GM12878 (cell line): ENCODE data around the gene ECI1. TPM values are rescaled to one million over a fixed set of nuclear protein-coding genes. Genes with fewer than 3 reads are reported as not detected.

Experiments
- ATAC-seq: fragments of 200-7000 bp; cut with Tn5 transposase; 3 replicates; pipeline ENCODE4 v1.9.1; 2020; ENCODE audit warnings: mild to moderate bottlenecking, moderate library complexity
- BruUV-seq: library from RNA; stranded (reverse); fragments of 400-500 nt; replicated peaks from 2 replicates; lab custom pipeline; 2021; lab: Mats Ljungman, UMichigan
- CTCF ChIA-PET: fragments of 300-600 bp; sonication (Branson Sonifier 250); formaldehyde crosslinking; extraction: SDS; loops from one replicate; lab custom pipeline; 2021; ENCODE audit warnings: inconsistent platforms; lab: Yijun Ruan, JAX
- POLR2A ChIA-PET: fragments of 350-600 bp; formaldehyde crosslinking; extraction: SDS; loops from one replicate; lab custom pipeline; 2021; ENCODE audit warnings: inconsistent platforms; lab: Charles Lee
- RAD21 ChIA-PET: fragments of 300-600 bp; sonication (Branson Sonifier 250); formaldehyde crosslinking; loops from one replicate; lab custom pipeline; 2023; ENCODE audit warnings: antibody characterized with exemption; ENCODE audit not compliant: unreplicated experiment; lab: Charles Lee
- SMC1A ChIA-PET: fragments of 300-600 bp; sonication (Branson Sonifier 250); formaldehyde crosslinking; loops from one replicate; lab custom pipeline; 2023; ENCODE audit not compliant: unreplicated experiment, uncharacterized antibody; lab: Charles Lee
- DNase-seq: peaks from one replicate; pipeline ENCODE4 v3.0.0-alpha.2; 2011; ENCODE audit warnings: low read depth, low spot score
- FAIRE-seq: peaks from 3 replicates; lab custom pipeline; 2011; peaks lifted over from hg19 to GRCh38; lab: Jason Lieb, UNC
- H2AFZ ChIP-seq: 2 replicates; pipeline ENCODE4 v1.6.0; 2011; ENCODE audit warnings: low read depth, low read length, control low read depth; ENCODE audit not compliant: control insufficient read depth
- H3K27ac ChIP-seq: 2 replicates; pipeline ENCODE4 v1.5.1; 2011; ENCODE audit warnings: control low read depth; ENCODE audit not compliant: control insufficient read depth, insufficient read depth
- H3K27me3 ChIP-seq, 2 experiments: replicated peaks in 1 of 2; 2 replicates each; pipeline versions ENCODE4 v1.6.0 to v1.6.1; 2011; ENCODE audit warnings: low read length in 1 of 2; ENCODE audit not compliant: control insufficient read depth in 2 of 2, insufficient read depth in 2 of 2
- H3K36me3 ChIP-seq, 2 experiments: 2 replicates each; pipeline ENCODE4 v1.5.1; 2011; ENCODE audit warnings: low read length in 1 of 2; ENCODE audit not compliant: control insufficient read depth in 2 of 2, insufficient read depth in 2 of 2
- H3K4me1 ChIP-seq: 2 replicates; pipeline ENCODE4 v1.6.1; 2011; ENCODE audit warnings: mild to moderate bottlenecking, low read length, moderate library complexity, mixed read lengths; ENCODE audit not compliant: control insufficient read depth, insufficient read depth
- H3K4me2 ChIP-seq: 2 replicates; pipeline ENCODE4 v1.6.0; 2011; ENCODE audit warnings: control low read depth; ENCODE audit not compliant: control insufficient read depth, insufficient read depth
- H3K4me3 ChIP-seq: fragments of 200-600 bp; sonication (generic); 2 replicates; pipeline ENCODE4 v1.5.1; 2016
- H3K79me2 ChIP-seq: 2 replicates; pipeline ENCODE4 v1.6.0; 2011; ENCODE audit warnings: low read length; ENCODE audit not compliant: control insufficient read depth, insufficient read depth
- H3K9ac ChIP-seq: 2 replicates; pipeline ENCODE4 v1.8.0; 2011; ENCODE audit warnings: low read length, control low read depth, mixed read lengths; ENCODE audit not compliant: control insufficient read depth, insufficient read depth
- H3K9me3 ChIP-seq: replicated peaks from 3 replicates; pipeline ENCODE4 v1.5.1; 2011; ENCODE audit warnings: mild to moderate bottlenecking, low read length; ENCODE audit not compliant: control insufficient read depth, insufficient read depth
- H4K20me1 ChIP-seq: 2 replicates; pipeline ENCODE4 v1.6.0; 2011; ENCODE audit not compliant: control insufficient read depth, insufficient read depth
- CTCF ChIP-seq, 3 experiments: IDR thresholded peaks in 2 of 3; conservative IDR thresholded peaks in 1 of 3; 2 replicates each; pipeline ENCODE4 v1.5.1; 2011; ENCODE audit warnings: low read depth in 3 of 3, low read length in 3 of 3, mild to moderate bottlenecking in 3 of 3, control low read depth in 2 of 3, moderate library complexity in 2 of 3, inconsistent platforms in 1 of 3, mixed read lengths in 1 of 3; ENCODE audit not compliant: control insufficient read depth in 2 of 3, insufficient read depth in 1 of 3; ENCODE audit errors: extremely low read depth in 1 of 3
- KDM1A ChIP-seq: fragments of 200-600 bp; sonication (generic); IDR thresholded peaks from 2 replicates; pipeline ENCODE4 v1.6.1; 2016; ENCODE audit warnings: borderline replicate concordance
- NFXL1 ChIP-seq: fragments of 450-650 bp; IDR thresholded peaks from 2 replicates; pipeline ENCODE4 v1.6.1; 2017; ENCODE audit warnings: antibody characterized with exemption, mild to moderate bottlenecking, borderline replicate concordance
- RAD21 ChIP-seq: IDR thresholded peaks from 2 replicates; pipeline ENCODE4 v1.6.1; 2011; ENCODE audit warnings: mild to moderate bottlenecking, low read depth, low read length, moderate library complexity; ENCODE audit not compliant: insufficient read depth
- RUNX3 ChIP-seq: IDR thresholded peaks from 2 replicates; pipeline ENCODE4 v1.6.1; 2012; ENCODE audit warnings: low read length, inconsistent platforms
- SMC3 ChIP-seq: IDR thresholded peaks from 2 replicates; pipeline ENCODE4 v1.6.1; 2011; ENCODE audit warnings: low read length, improper control_type of control experiment, borderline replicate concordance
- WGBS: methylation state at CpG from one replicate; pipeline ENCODE4 v1.1.6; 2016; ENCODE audit warnings: low lambda C conversion rate; ENCODE audit not compliant: insufficient replicate concordance, insufficient coverage; ENCODE audit errors: missing lambda C conversion rate; 5-methylcytosine and 5-hydroxymethylcytosine counted together
- in situ Hi-C: fragments of 300-500 bp; cut with MboI; formaldehyde crosslinking; loops from 9 replicates; pipeline ENCODE4 v1.14.3; 2018; ENCODE audit warnings: mixed read lengths
- intact Hi-C: fragments of 100-400 bp; cut with micrococcal nuclease; formaldehyde crosslinking; loops from one replicate; pipeline ENCODE4 v1.14.2; 2022; ENCODE audit not compliant: unreplicated experiment
- polyA plus RNA-seq, 11 experiments: library from polyadenylated mRNA; depleted of rRNA in 4 of 11; unstranded in 6 of 11; stranded (reverse) in 5 of 11; fragments of >200 nt; fragmentation: Nextera tagmentation in 4 of 11; fragmentation: Illumina TruSeq in 1 of 11; extraction: Ambion mirVana in 4 of 11; extraction: Trizol in 1 of 11; gene quantifications; 1 replicate in 1 of 11; 2 replicates in 10 of 11; pipeline versions ENCODE4 v1.2.1 to v1.2.3, GENCODE V29; 2011 to 2016; ENCODE audit warnings: inconsistent platforms in 2 of 11, missing spikeins in 2 of 11, low read depth in 1 of 11
- total RNA-seq, 4 experiments: library from RNA; depleted of rRNA in 3 of 4; stranded (reverse); fragments of >200 nt in 3 of 4; fragmentation: Illumina TruSeq in 1 of 4; extraction: Trizol in 1 of 4; gene quantifications; 2 replicates each; pipeline versions ENCODE4 v1.2.1 to v1.2.3, GENCODE V29; 2013 to 2021

The ECI1 gene
- total and polyA plus RNA-seq, 10 of the 15 experiments (the other 5 are each of a cell fraction or from before 2014, with no cell fraction given) = 2.2 to 82.1 (median 24.8) TPM

GRCh38 chr16:2296661-2297505, 45.5 kb upstream of the ECI1 start:
- in situ Hi-C loops = no loop called here
- TF ChIP-seq SMC3 (peak; percentile 40; the same call in 1 of the 2 replicates), KDM1A (no peak), NFXL1 (no peak), RUNX3 (peak; percentile 40; the same call in 1 of the 2 replicates), RAD21 (peak; percentile 56), CTCF (IDR thresholded peaks at IDR 0.05 in 2 of 3, conservative IDR thresholded peaks at IDR 0.05 in 1 of 3; ENCODE audit: control insufficient read depth in 2 of 3, extremely low read depth in 1 of 3, insufficient read depth in 1 of 3, low read depth in 3 of 3, low read length in 3 of 3) (peak; percentile 50 to 58 (median 57); a peak in 5 of 6 replicates)
- TF ChIP-seq, all 136 proteins: peak for 4
- no peak overlapping the region for H3K9ac ChIP-seq
- no TSS peak for BruUV-seq
- H3K4me1 ChIP-seq = peaks cover 10% of the 10 kb centered on the region
- H3K79me2 ChIP-seq = no peaks in the 10 kb centered on the region
- H4K20me1 ChIP-seq = no peaks in the 10 kb centered on the region
- RAD21 ChIA-PET = interaction anchor here (1.0 kb wide), 2 partner anchors 41 to 205 kb away, joined by 3 to 6 read pairs; no protein-coding TSS in a partner anchor
- H3K9me3 ChIP-seq = no peaks in the 10 kb centered on the region
- POLR2A ChIA-PET = no interaction called here
- SMC1A ChIA-PET = interaction anchor here (1.1 kb wide), 1 partner anchor 191 kb away, joined by 3 read pairs; no protein-coding TSS in a partner anchor
- H3K4me3 ChIP-seq = no peak overlapping the region
- H3K36me3 ChIP-seq = no peaks in the 10 kb centered on the region
- no peaks in the 10 kb centered on the region for H3K27me3 ChIP-seq
- 79% methylated on average over 23 of the region's 23 CpGs for WGBS
- FAIRE-seq (no peak), DNase-seq (no peak), ATAC-seq (peak; percentile 76)
- no peak overlapping the region for H3K4me2 ChIP-seq
- H2AFZ ChIP-seq = no peak overlapping the region
- CTCF ChIA-PET = interaction anchor here (0.8 to 1.3 kb wide), 5 partner anchors 12 to 193 kb away, joined by 3 to 6 read pairs (median 3); no protein-coding TSS in a partner anchor
- H3K27ac ChIP-seq = no peak overlapping the region
- intact Hi-C loops = no loop called here
